Small intestine (tissue), 7 donors: ENCODE results near the gene DYRK2. TPM values are rescaled to one million over a fixed set of nuclear protein-coding genes. Genes with fewer than 3 reads are reported as not detected.
A peak's percentile ranks its signal among the peaks of the same experiment; 100 is the strongest.

ENCODE experiments used
- DNase-seq, 2 donors: peaks; one replicate each; pipeline versions ENCODE4 v3.0.0 to v3.0.0-alpha.2; 2013
- FAIRE-seq: peaks from 2 replicates; lab custom pipeline; 2012; peaks lifted over from hg19 to GRCh38; lab: Jason Lieb, UNC
- H3K27ac ChIP-seq, 3 donors: one replicate each; pipeline ENCODE4 v1.5.1; 2013; ENCODE audit warnings: low read length in 2 of 3, mild to moderate bottlenecking in 2 of 3, control low read depth in 1 of 3, inconsistent platforms in 1 of 3, low read depth in 1 of 3, moderate library complexity in 1 of 3
- H3K27me3 ChIP-seq, 3 donors: one replicate each; pipeline ENCODE4 v1.6.1; 2013; ENCODE audit warnings: low read length in 3 of 3, inconsistent platforms in 1 of 3; ENCODE audit not compliant: control insufficient read depth in 3 of 3, insufficient read depth in 3 of 3
- H3K36me3 ChIP-seq, 3 donors: one replicate each; pipeline ENCODE4 v1.6.1; 2013; ENCODE audit warnings: low read length in 3 of 3, inconsistent platforms in 1 of 3, low read depth in 1 of 3, mild to moderate bottlenecking in 1 of 3, moderate library complexity in 1 of 3; ENCODE audit not compliant: control insufficient read depth in 3 of 3, insufficient read depth in 2 of 3
- H3K4me1 ChIP-seq, 3 donors: one replicate each; pipeline ENCODE4 v1.6.1; 2013; ENCODE audit warnings: low read length in 2 of 3, inconsistent platforms in 1 of 3, low read depth in 1 of 3, mild to moderate bottlenecking in 1 of 3, moderate library complexity in 1 of 3; ENCODE audit not compliant: control insufficient read depth in 3 of 3, insufficient read depth in 2 of 3
- H3K4me3 ChIP-seq, 3 donors: one replicate each; pipeline ENCODE4 v1.5.1; 2013; ENCODE audit warnings: low read length in 3 of 3, control low read depth in 1 of 3, inconsistent platforms in 1 of 3, low read depth in 1 of 3, mild to moderate bottlenecking in 1 of 3, moderate library complexity in 1 of 3
- H3K9me3 ChIP-seq, 2 donors: one replicate each; pipeline ENCODE4 v1.6.1; 2013; ENCODE audit warnings: low read depth in 1 of 2, low read length in 1 of 2; ENCODE audit not compliant: control insufficient read depth in 2 of 2, insufficient read depth in 1 of 2
- WGBS, 3 donors: extraction: QIAGEN DNeasy Blood & Tissue Kit; methylation state at CpG; one replicate each; pipeline ENCODE4 v1.1.7; 2013; 5-methylcytosine and 5-hydroxymethylcytosine counted together
- polyA plus RNA-seq, 4 donors: library from polyadenylated mRNA; stranded (reverse) in 3 of 4; unstranded in 1 of 4; fragments of 200-250 nt in 3 of 4; fragments of 120-200 nt in 1 of 4; gene quantifications; one replicate each; pipeline versions ENCODE4 v1.2.1 to v1.2.3, GENCODE V29; 2013
- donor health status: healthy with polysubstance abuse.
- donor health status: control.
- donor health status: control.
- donor health status: Bipolar disorder and iron deficiency.
- donor health status: healthy.

The DYRK2 gene
- polyA plus RNA-seq, 4 donors: 12.2 to 65.0 (median 12.3) TPM

DNA sequence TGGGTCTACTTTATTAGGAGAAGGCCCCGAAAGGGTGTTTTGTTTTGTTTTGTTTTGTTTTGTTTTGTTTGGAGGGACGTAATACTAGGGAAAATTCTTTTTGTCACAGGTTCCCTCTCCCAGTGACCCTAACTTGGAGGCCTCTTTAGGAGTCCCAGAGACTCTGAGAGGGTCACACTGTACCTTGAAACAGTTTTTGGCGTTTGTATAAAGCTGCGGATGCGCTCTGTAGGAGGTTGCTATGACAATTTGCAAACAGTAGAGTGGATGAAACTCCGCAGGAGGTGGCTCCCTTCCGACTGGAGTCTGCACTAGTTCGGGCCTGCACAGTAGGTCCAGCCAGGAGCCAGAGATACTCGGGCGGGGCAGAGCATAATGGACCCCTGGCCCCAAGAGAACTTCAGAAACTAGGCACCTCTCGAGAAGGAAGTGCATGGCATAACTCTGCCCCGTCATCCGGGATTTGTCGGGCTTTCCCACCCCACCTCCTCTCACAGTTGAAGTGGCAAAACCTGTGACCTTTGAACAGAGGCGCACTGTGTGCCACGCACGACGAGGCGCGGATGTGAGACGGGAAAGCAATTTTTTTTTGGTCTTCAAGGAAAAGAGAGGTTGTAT lies 1.3 kb upstream of the DYRK2 start:
- WGBS, 3 donors: 16 to 31% (median 26%) methylated on average over 21 of the region's 21 CpGs
- DNase-seq (peak; percentile 93), FAIRE-seq (no peak)
- Histone ChIP-seq H3K27ac (peak overlapping the region; percentile 95 to 98 (median 98)), H3K27me3 (no peaks in the 10 kb centered on the region), H3K4me1 (peaks cover 0 to 11% (median 0%) of the 10 kb centered on the region in 3 donors), H3K4me3 (peak overlapping the region; percentile 69 to 94 (median 76)), H3K9me3 (peaks cover 0 to 7% of the 10 kb centered on the region in 2 donors), H3K36me3 (peaks cover 0 to 7% (median 0%) of the 10 kb centered on the region in 3 donors)

GRCh38 chr12:67647799-67648520 lies 585 bp upstream of the DYRK2 start:
- Histone ChIP-seq H3K4me1 (peaks cover 0 to 6% (median 0%) of the 10 kb centered on the region in 3 donors), H3K36me3 (peaks cover 0 to 10% (median 0%) of the 10 kb centered on the region in 3 donors), H3K9me3 (peaks cover 0 to 7% of the 10 kb centered on the region in 2 donors), H3K27ac (peak overlapping the region; percentile 95 to 98 (median 98)), H3K27me3 (no peaks in the 10 kb centered on the region), H3K4me3 (peak overlapping the region; percentile 69 to 94 (median 76))
- DNase-seq (peak; percentile 94 to 95), FAIRE-seq (no peak)
- WGBS, 3 donors: 1 to 3% (median 2%) methylated on average over 32 to 41 of the region's 41 CpGs

- 0 to 1% (median 0%) methylated on average over 13 to 41 of the region's 41 CpGs for WGBS, 3 donors
- peak overlapping the region; percentile 86 to 98 (median 96) for H3K27ac ChIP-seq
- DNase-seq: peak in 1 of 2 donors; percentile 69
- H3K4me3 ChIP-seq: peak overlapping the region; percentile 88 to 94 (median 93)
- no peak for FAIRE-seq
- H3K9me3 ChIP-seq: peaks cover 0 to 7% of the 10 kb centered on the region in 2 donors
- peaks cover 2 to 6% (median 6%) of the 10 kb centered on the region in 3 donors for H3K4me1 ChIP-seq
- H3K36me3 ChIP-seq: peaks cover 0 to 11% (median 0%) of the 10 kb centered on the region in 3 donors
- no peaks in the 10 kb centered on the region for H3K27me3 ChIP-seq
Measured at GRCh38 chr12:67649261-67649569, 670 bp downstream of the DYRK2 start.

- H3K4me1 ChIP-seq: peaks cover 7 to 9% (median 8%) of the 10 kb centered on the region in 3 donors
- peaks cover 0 to 16% (median 0%) of the 10 kb centered on the region in 3 donors for H3K36me3 ChIP-seq
- WGBS, 3 donors: 0 to 1% (median 0%) methylated on average over 57 to 65 of the region's 65 CpGs
- H3K27me3 ChIP-seq: no peaks in the 10 kb centered on the region
- peak; percentile 38 to 69 for DNase-seq
- peaks cover 0 to 5% of the 10 kb centered on the region in 2 donors for H3K9me3 ChIP-seq
- H3K4me3 ChIP-seq: peak overlapping the region; percentile 88 to 94 (median 93)
- H3K27ac ChIP-seq: peak overlapping the region; percentile 82 to 98 (median 96)
- FAIRE-seq: no peak
Measured at GRCh38 chr12:67649570-67650387, 1.2 kb downstream of the DYRK2 start.

DNA sequence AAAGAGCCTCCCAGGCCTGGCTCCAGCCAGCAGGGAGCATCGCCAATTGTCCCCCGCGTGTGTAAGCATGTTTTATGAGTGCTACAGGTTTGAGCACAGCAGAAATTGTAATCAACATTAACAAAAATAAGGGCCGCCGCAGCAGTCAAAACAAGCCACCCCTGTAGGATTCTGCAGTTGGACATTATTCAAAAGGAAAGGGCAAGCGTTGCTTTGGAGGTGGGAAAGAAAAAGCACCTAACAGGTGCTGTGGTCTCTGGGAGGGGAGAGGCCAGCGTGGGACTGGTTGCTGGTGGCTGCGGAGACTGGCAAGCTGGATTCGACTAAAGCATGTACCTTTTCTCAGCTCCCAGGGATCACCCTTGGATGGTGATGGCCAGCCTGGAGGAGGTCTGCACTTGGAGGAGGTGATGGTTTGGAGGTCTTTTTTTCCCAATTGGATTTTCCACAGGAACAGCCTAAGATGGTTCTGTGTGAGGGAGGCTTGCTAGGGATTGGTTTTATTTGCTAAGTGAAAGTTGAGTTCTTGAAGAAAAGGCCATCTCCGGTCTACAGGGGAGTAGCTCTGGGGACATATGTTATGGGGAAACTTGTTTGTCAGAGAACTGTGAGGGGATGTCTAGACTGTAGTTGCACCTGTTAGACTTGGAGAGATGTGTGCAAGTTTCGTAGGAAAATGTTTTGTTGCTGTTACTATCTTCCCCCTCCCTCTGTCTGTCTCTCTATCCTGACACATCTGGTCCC lies 2.0 kb downstream of the DYRK2 start:
- WGBS, 3 donors: 6 to 17% (median 12%) methylated on average over 11 of the region's 11 CpGs

GRCh38 chr12:67651132-67651695 lies 2.7 kb downstream of the DYRK2 start:
- 21 to 31% (median 24%) methylated on average over 5 of the region's 5 CpGs for WGBS, 3 donors
- Histone ChIP-seq H3K4me3 (peak overlapping the region in 2 of 3 donors; percentile 88 to 94), H3K4me1 (peaks cover 7 to 9% (median 8%) of the 10 kb centered on the region in 3 donors), H3K27ac (peak overlapping the region in 2 of 3 donors; percentile 82 to 98), H3K9me3 (no peaks in the 10 kb centered on the region), H3K36me3 (peaks cover 0 to 21% (median 0%) of the 10 kb centered on the region in 3 donors), H3K27me3 (no peaks in the 10 kb centered on the region)
- FAIRE-seq (no peak), DNase-seq (peak; percentile 48 to 49)

More for the DNA sequence above, 2.0 kb downstream of the DYRK2 start:
- Histone ChIP-seq H3K27ac (peak overlapping the region; percentile 82 to 98 (median 96)), H3K9me3 (no peaks in the 10 kb centered on the region), H3K27me3 (no peaks in the 10 kb centered on the region), H3K4me3 (peak overlapping the region; percentile 88 to 94 (median 93)), H3K36me3 (peaks cover 0 to 16% (median 0%) of the 10 kb centered on the region in 3 donors), H3K4me1 (peaks cover 7 to 9% (median 8%) of the 10 kb centered on the region in 3 donors)
- DNase-seq (peak; percentile 23 to 54), FAIRE-seq (no peak)

- Histone ChIP-seq H3K9me3 (no peaks in the 10 kb centered on the region), H3K4me1 (peaks cover 2 to 8% (median 7%) of the 10 kb centered on the region in 3 donors), H3K4me3 (no peak overlapping the region), H3K36me3 (peaks cover 13 to 35% (median 13%) of the 10 kb centered on the region in 3 donors), H3K27ac (no peak overlapping the region), H3K27me3 (no peaks in the 10 kb centered on the region)
- FAIRE-seq (no peak), DNase-seq (no peak)
Measured at GRCh38 chr12:67655829-67656228, 7.3 kb downstream of the DYRK2 start.
